ENCODE results near the gene FBXW12.

- no peak for TF ChIP-seq TCF12 (IDR thresholded peaks at IDR 0.05; ENCODE audit: low read depth, low read length)
- no peak for TF ChIP-seq MAFK (IDR thresholded peaks at IDR 0.05; ENCODE audit: low read depth, low read length)
- no peak for TF ChIP-seq NRF1 (IDR thresholded peaks at IDR 0.05; ENCODE audit: low read depth, low read length)
- TF ChIP-seq SRF (IDR thresholded peaks at IDR 0.05; ENCODE audit: low read depth, low read length) = no peak
Observed at GRCh38 chr3:48423883-48424695, 52.1 kb downstream of the FBXW12 start.

All from H1 (cell line).